Activated T-helper 17 cell treated with anti-CD3 and anti-CD28 coated beads, Interleukin-2, amount 50 U/mL, for 72 hours (primary cell): Measurements from ENCODE around the gene DYNC2H1. TPM values are rescaled to one million over a fixed set of nuclear protein-coding genes. Genes with fewer than 3 reads are reported as not detected.

Source experiments
- ATAC-seq: fragments of 150-1000 bp; cut with Tn5 transposase; replicated peaks from 2 replicates; pipeline ENCODE4 v1.10.0; 2021; ENCODE audit warnings: mild to moderate bottlenecking, moderate library complexity
- H3K27ac Mint-ChIP-seq: one replicate; pipeline ENCODE4 v1.8.0; 2022; ENCODE audit warnings: mixed read lengths
- H3K27me3 Mint-ChIP-seq: one replicate; pipeline ENCODE4 v1.8.0; 2022; ENCODE audit warnings: mixed read lengths
- H3K36me3 Mint-ChIP-seq: one replicate; pipeline ENCODE4 v1.8.0; 2022; ENCODE audit warnings: low read depth, mild to moderate bottlenecking, mixed read lengths
- H3K4me1 Mint-ChIP-seq: one replicate; pipeline ENCODE4 v1.8.0; 2022; ENCODE audit warnings: mixed read lengths
- H3K4me3 Mint-ChIP-seq: one replicate; pipeline ENCODE4 v1.8.0; 2022; ENCODE audit warnings: mild to moderate bottlenecking, mixed read lengths
- H3K9me3 Mint-ChIP-seq: one replicate; pipeline ENCODE4 v1.8.0; 2022; ENCODE audit warnings: mixed read lengths
- total RNA-seq, 2 donors: library from RNA; stranded (reverse); gene quantifications; one replicate each; pipeline ENCODE4 v1.2.3, GENCODE V29; 2022

The DYNC2H1 gene
- total RNA-seq, 2 donors from 2014 or later: 2.2 to 2.5 TPM

GRCh38 chr11:103499710-103500340, 390.6 kb downstream of the DYNC2H1 start:
- Mint-ChIP-seq H3K9me3 (peaks cover 3% of the 10 kb centered on the region), H3K27ac (no peak overlapping the region), H3K27me3 (peaks cover 10% of the 10 kb centered on the region), H3K4me1 (no peaks in the 10 kb centered on the region), H3K4me3 (no peak overlapping the region), H3K36me3 (no peaks in the 10 kb centered on the region)
- no peak for ATAC-seq

GRCh38 chr11:103515283-103515682, 406.1 kb downstream of the DYNC2H1 start:
- H3K9me3 Mint-ChIP-seq: no peaks in the 10 kb centered on the region
- no peak for ATAC-seq
- no peaks in the 10 kb centered on the region for H3K4me1 Mint-ChIP-seq
- H3K27me3 Mint-ChIP-seq: no peaks in the 10 kb centered on the region
- no peaks in the 10 kb centered on the region for H3K36me3 Mint-ChIP-seq
- no peak overlapping the region for H3K27ac Mint-ChIP-seq
- H3K4me3 Mint-ChIP-seq: no peak overlapping the region

DNA sequence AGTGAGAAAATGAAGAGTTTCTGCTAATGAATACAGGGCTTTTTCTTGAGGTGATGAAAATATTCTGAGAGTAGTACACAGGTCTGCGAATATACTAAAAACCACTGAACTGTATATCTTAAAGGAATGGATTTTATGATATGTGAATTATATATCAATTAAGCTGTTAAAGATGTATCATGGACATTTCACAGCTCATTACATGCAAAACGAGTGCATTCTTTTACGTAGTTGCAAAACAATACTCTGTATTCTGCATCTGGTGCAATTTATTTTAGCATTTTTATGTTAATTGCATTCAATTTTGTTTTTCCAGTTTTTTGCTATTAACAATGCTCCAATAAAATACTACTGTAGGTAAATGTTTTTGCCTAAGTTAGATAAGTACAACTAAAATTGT, 411.6 kb downstream of the DYNC2H1 start:
- Mint-ChIP-seq H3K36me3 (no peaks in the 10 kb centered on the region), H3K27me3 (no peaks in the 10 kb centered on the region), H3K27ac (no peak overlapping the region), H3K4me1 (peaks cover 8% of the 10 kb centered on the region), H3K9me3 (no peaks in the 10 kb centered on the region), H3K4me3 (no peak overlapping the region)
- ATAC-seq: no peak

DNA sequence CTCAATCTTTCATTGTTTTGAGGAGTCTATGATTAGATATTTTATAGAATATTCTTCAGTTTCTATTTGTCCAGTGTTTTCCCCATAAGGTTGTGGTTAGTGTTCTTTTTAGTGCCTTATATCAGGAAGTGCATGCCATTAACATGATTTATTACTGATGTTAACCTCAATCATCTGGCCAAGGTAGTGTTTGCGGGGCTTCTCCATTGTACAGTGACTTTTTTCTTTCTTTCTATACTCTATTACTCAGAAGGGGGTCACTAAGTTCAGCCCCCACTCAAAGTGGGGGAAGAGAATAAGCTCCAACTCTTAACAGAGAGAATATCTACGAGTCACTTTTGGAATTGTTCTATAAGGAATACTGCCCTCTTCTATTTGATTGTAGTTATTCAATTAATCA, 415.8 kb downstream of the DYNC2H1 start:
- Mint-ChIP-seq H3K27ac (no peak overlapping the region), H3K4me3 (no peak overlapping the region), H3K27me3 (peaks cover 3% of the 10 kb centered on the region), H3K9me3 (no peaks in the 10 kb centered on the region), H3K36me3 (no peaks in the 10 kb centered on the region), H3K4me1 (peaks cover 8% of the 10 kb centered on the region)
- ATAC-seq: no peak

- Mint-ChIP-seq H3K4me1 (peaks cover under 1% of the 10 kb centered on the region), H3K36me3 (no peaks in the 10 kb centered on the region), H3K4me3 (no peak overlapping the region), H3K9me3 (no peaks in the 10 kb centered on the region), H3K27ac (no peak overlapping the region), H3K27me3 (peaks cover 12% of the 10 kb centered on the region)
- ATAC-seq: no peak
These were observed 418.8 kb downstream of the DYNC2H1 start for GRCh38 chr11:103528046-103528445.

DNA sequence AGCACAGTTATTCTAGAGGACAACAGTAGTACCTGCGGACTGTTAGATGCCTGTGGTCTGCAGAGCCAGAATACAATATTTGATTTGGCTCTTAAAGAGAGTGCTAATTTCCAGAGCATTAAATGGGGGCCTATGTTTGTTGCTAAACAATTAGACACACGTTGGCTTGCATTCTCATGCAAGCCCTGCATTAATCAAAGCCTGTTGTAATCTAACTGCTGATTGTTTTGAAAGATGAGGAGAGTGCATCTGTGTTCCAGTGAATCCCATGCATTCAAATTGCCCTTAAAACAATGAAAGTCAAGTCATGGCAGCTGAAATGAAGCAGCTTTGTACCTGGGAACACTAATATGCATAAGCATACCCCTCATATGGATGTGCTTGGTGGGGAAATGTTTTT, 419.4 kb downstream of the DYNC2H1 start:
- Mint-ChIP-seq H3K27ac (no peak overlapping the region), H3K9me3 (no peaks in the 10 kb centered on the region), H3K36me3 (no peaks in the 10 kb centered on the region), H3K4me1 (no peaks in the 10 kb centered on the region), H3K27me3 (peaks cover 17% of the 10 kb centered on the region), H3K4me3 (no peak overlapping the region)
- ATAC-seq: no peak

DNA sequence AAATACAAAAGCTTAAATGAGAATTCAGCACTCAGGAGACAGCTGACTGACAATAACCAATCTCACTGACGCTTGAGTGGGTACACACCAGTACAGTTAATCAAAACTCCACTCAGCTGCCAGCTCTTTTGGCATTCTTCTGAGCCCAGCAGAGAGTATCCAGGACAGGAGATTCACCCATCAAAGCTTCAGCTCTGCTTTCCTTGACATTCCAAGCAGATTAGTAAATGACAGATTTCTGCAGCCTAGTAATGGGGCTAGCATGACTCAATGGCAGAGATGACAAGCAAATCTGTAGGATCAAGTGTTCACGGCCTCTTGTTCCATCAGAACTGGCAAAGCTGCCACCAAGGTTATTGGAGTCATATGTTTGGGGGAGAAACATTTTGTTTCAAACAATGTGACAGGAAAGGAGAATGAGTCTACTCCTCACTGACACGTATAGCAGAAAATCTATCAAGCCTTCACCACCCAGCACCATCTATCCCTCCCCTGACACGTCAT, 420.0 kb downstream of the DYNC2H1 start:
- H3K27me3 Mint-ChIP-seq: peaks cover 20% of the 10 kb centered on the region
- ATAC-seq: no peak
- H3K4me1 Mint-ChIP-seq: no peaks in the 10 kb centered on the region
- no peaks in the 10 kb centered on the region for H3K9me3 Mint-ChIP-seq
- no peak overlapping the region for H3K27ac Mint-ChIP-seq
- H3K4me3 Mint-ChIP-seq: no peak overlapping the region
- H3K36me3 Mint-ChIP-seq: no peaks in the 10 kb centered on the region

Other genes starting within 250 kb of the DYNC2H1 start
- under 1 TPM in 1 of 2 donors, not detected in 1; 0.22 TPM for gene MMP12, start 234.4 kb upstream of the DYNC2H1 start, total RNA-seq
- gene MMP13, start 153.7 kb upstream of the DYNC2H1 start, total RNA-seq: not detected
- gene DCUN1D5, start 17.3 kb upstream of the DYNC2H1 start, total RNA-seq: 10 to 100 TPM; 39.2 to 64.8 TPM